H1 (cell line): ENCODE results near the gene CELF5. TPM values are rescaled to one million over a fixed set of nuclear protein-coding genes. Genes with fewer than 3 reads are reported as not detected.

Source experiments
- CTCF ChIA-PET: fragments of 300-600 bp; sonication (Branson Sonifier 250); formaldehyde crosslinking; loops from one replicate; lab custom pipeline; 2021; ENCODE audit not compliant: partially characterized antibody; lab: Charles Lee
- POLR2A ChIA-PET: fragments of 300-600 bp; sonication (Branson Sonifier 250); formaldehyde crosslinking; loops from one replicate; lab custom pipeline; 2021; ENCODE audit warnings: inconsistent platforms; ENCODE audit not compliant: partially characterized antibody; lab: Charles Lee
- DNase-seq, 2 experiments: peaks; one replicate each; pipeline versions ENCODE4 v3.0.0 to v3.0.0-alpha.2; 2010 to 2022; ENCODE audit warnings: low spot score in 2 of 2, low read depth in 1 of 2, mixed read lengths in 1 of 2
- FAIRE-seq: peaks from 2 replicates; lab custom pipeline; 2011; peaks lifted over from hg19 to GRCh38; lab: Jason Lieb, UNC
- H2AFZ ChIP-seq: 2 replicates; pipeline ENCODE4 v1.8.1; 2012; ENCODE audit warnings: low read length, inconsistent platforms
- H2AK5ac ChIP-seq: 2 replicates; pipeline ENCODE4 v1.6.1; 2013; ENCODE audit warnings: low read depth, low read length
- H2BK120ac ChIP-seq: replicated peaks from 2 replicates; pipeline ENCODE3; 2013; ENCODE audit warnings: low read depth, low read length, inconsistent platforms
- H2BK12ac ChIP-seq: 2 replicates; pipeline ENCODE4 v1.6.1; 2013; ENCODE audit warnings: low read depth, low read length
- H2BK15ac ChIP-seq: 2 replicates; pipeline ENCODE4 v1.6.1; 2013; ENCODE audit warnings: low read length
- H2BK20ac ChIP-seq: 2 replicates; pipeline ENCODE4 v1.6.1; 2013; ENCODE audit warnings: low read length
- H2BK5ac ChIP-seq: 2 replicates; pipeline ENCODE4 v1.6.1; 2013; ENCODE audit warnings: low read depth, low read length
- H3K14ac ChIP-seq: 2 replicates; pipeline ENCODE4 v1.6.1; 2013; ENCODE audit warnings: inconsistent platforms; ENCODE audit not compliant: insufficient read length
- H3K18ac ChIP-seq: 2 replicates; pipeline ENCODE4 v1.6.1; 2013; ENCODE audit warnings: low read length; ENCODE audit errors: extremely low read depth
- H3K23ac ChIP-seq: 2 replicates; pipeline ENCODE4 v1.6.1; 2013; ENCODE audit warnings: inconsistent platforms; ENCODE audit not compliant: insufficient read length
- H3K23me2 ChIP-seq: 2 replicates; pipeline ENCODE4 v1.6.1; 2013; ENCODE audit warnings: low read depth, low read length
- H3K27ac ChIP-seq: 2 replicates; pipeline ENCODE4 v1.6.1; 2011; ENCODE audit warnings: low read depth, low read length, inconsistent platforms
- H3K27me3 ChIP-seq, 4 experiments: replicated peaks in 1 of 4; 1 replicate in 1 of 4; 2 replicates in 3 of 4; pipeline versions ENCODE4 v1.6.1 to v1.8.1; 2011 to 2013; ENCODE audit warnings: low read length in 3 of 4, mild to moderate bottlenecking in 3 of 4, inconsistent platforms in 2 of 4, mixed read lengths in 2 of 4, moderate library complexity in 1 of 4; ENCODE audit not compliant: control insufficient read depth in 3 of 4, insufficient read depth in 3 of 4; ENCODE audit errors: extremely low read depth in 1 of 4
- H3K36me3 ChIP-seq, 4 experiments: 2 replicates each; pipeline versions ENCODE4 v1.6.1 to v1.8.1; 2011 to 2013; ENCODE audit warnings: mild to moderate bottlenecking in 4 of 4, low read length in 3 of 4, moderate library complexity in 2 of 4, control low read depth in 1 of 4, inconsistent platforms in 1 of 4; ENCODE audit not compliant: insufficient read depth in 4 of 4, control insufficient read depth in 2 of 4
- H3K4ac ChIP-seq: replicated peaks from 2 replicates; pipeline ENCODE3; 2013; ENCODE audit warnings: low read length, low read depth, mixed read lengths, inconsistent platforms; ENCODE audit not compliant: insufficient read length
- H3K4me1 ChIP-seq, 4 experiments: replicated peaks in 1 of 4; 1 replicate in 1 of 4; 2 replicates in 3 of 4; pipeline versions ENCODE4 v1.6.1 to v1.8.1; 2011 to 2013; ENCODE audit warnings: low read length in 3 of 4, inconsistent platforms in 2 of 4, mixed read lengths in 1 of 4; ENCODE audit not compliant: insufficient read depth in 4 of 4, control insufficient read depth in 3 of 4
- H3K4me2 ChIP-seq, 2 experiments: 2 replicates each; pipeline versions ENCODE4 v1.6.1 to v1.8.1; 2011 to 2013; ENCODE audit warnings: low read depth in 2 of 2, low read length in 2 of 2, control low read depth in 1 of 2, inconsistent platforms in 1 of 2, mild to moderate bottlenecking in 1 of 2; ENCODE audit not compliant: insufficient read depth in 1 of 2
- H3K4me3 ChIP-seq, 4 experiments: fragments of 200-600, 300-600 bp in 1 of 4; sonication (generic), shearing (Covaris generic), sonication (Bioruptor Twin) in 1 of 4; 2 replicates each; pipeline versions ENCODE4 v1.5.1 to v1.8.1; 2011 to 2016; ENCODE audit warnings: low read length in 4 of 4, low read depth in 3 of 4, control low read depth in 2 of 4, inconsistent platforms in 2 of 4, mild to moderate bottlenecking in 2 of 4, mixed read lengths in 1 of 4, moderate library complexity in 1 of 4; ENCODE audit not compliant: insufficient read depth in 2 of 4; ENCODE audit errors: extremely low read depth in 1 of 4
- H3K56ac ChIP-seq: replicated peaks from 2 replicates; pipeline ENCODE3; 2013; ENCODE audit warnings: low read depth, mild to moderate bottlenecking, mixed read lengths, low read length, inconsistent platforms; ENCODE audit not compliant: insufficient read length
- H3K79me1 ChIP-seq: 2 replicates; pipeline ENCODE4 v1.6.1; 2013; ENCODE audit warnings: low read depth, low read length, control low read depth
- H3K79me2 ChIP-seq, 2 experiments: 2 replicates each; pipeline versions ENCODE4 v1.6.1 to v1.8.1; 2012 to 2013; ENCODE audit warnings: low read length in 2 of 2, mild to moderate bottlenecking in 2 of 2, inconsistent platforms in 1 of 2; ENCODE audit not compliant: insufficient read depth in 2 of 2, control insufficient read depth in 1 of 2
- H3K9ac ChIP-seq, 4 experiments: replicated peaks in 1 of 4; 1 replicate in 1 of 4; 2 replicates in 3 of 4; pipeline versions ENCODE4 v1.6.1 to v1.8.1; 2011 to 2013; ENCODE audit warnings: low read depth in 3 of 4, low read length in 3 of 4, control low read depth in 2 of 4, mild to moderate bottlenecking in 2 of 4, moderate library complexity in 2 of 4, inconsistent platforms in 1 of 4; ENCODE audit errors: extremely low read depth in 1 of 4
- H3K9me3 ChIP-seq, 2 experiments: 2 replicates each; pipeline versions ENCODE4 v1.6.1 to v1.8.1; 2012 to 2013; ENCODE audit warnings: mild to moderate bottlenecking in 2 of 2, moderate library complexity in 2 of 2, control low read depth in 1 of 2, inconsistent platforms in 1 of 2, low read depth in 1 of 2, low read length in 1 of 2, mixed read lengths in 1 of 2; ENCODE audit not compliant: insufficient read depth in 2 of 2
- H4K20me1 ChIP-seq, 2 experiments: replicated peaks in 1 of 2; 2 replicates each; pipeline versions ENCODE3 to v1.8.1; 2011 to 2013; ENCODE audit warnings: inconsistent platforms in 2 of 2, low read length in 2 of 2, mild to moderate bottlenecking in 1 of 2; ENCODE audit not compliant: insufficient read depth in 2 of 2, control insufficient read depth in 1 of 2
- H4K5ac ChIP-seq: 2 replicates; pipeline ENCODE4 v1.6.1; 2013; ENCODE audit warnings: low read length, low read depth, mixed read lengths, inconsistent platforms; ENCODE audit not compliant: insufficient read length
- H4K8ac ChIP-seq: 2 replicates; pipeline ENCODE4 v1.8.0; 2013; ENCODE audit warnings: mild to moderate bottlenecking, moderate library complexity, low read length, inconsistent platforms; ENCODE audit not compliant: insufficient read depth; ENCODE audit errors: extremely low read depth
- H4K91ac ChIP-seq: replicated peaks from 2 replicates; pipeline ENCODE3; 2013; ENCODE audit warnings: low read length, mixed read lengths, inconsistent platforms; ENCODE audit not compliant: insufficient read length
- BCL11A ChIP-seq, 2 experiments: IDR thresholded peaks; one replicate each; pipeline ENCODE4 v1.6.1; 2011; ENCODE audit warnings: low read depth in 2 of 2, low read length in 2 of 2, mild to moderate bottlenecking in 2 of 2
- CBX8 ChIP-seq: fragments of 300-800, 300-1000 bp; sonication (generic); IDR thresholded peaks from 2 replicates; pipeline ENCODE4 v1.7.1; 2016; ENCODE audit warnings: low read depth, low read length, borderline replicate concordance
- CEBPB ChIP-seq: IDR thresholded peaks from 2 replicates; pipeline ENCODE4 v1.6.1; 2012; ENCODE audit warnings: low read depth, low read length
- FOSL1 ChIP-seq: IDR thresholded peaks from 2 replicates; pipeline ENCODE4 v1.6.1; 2011; ENCODE audit warnings: mild to moderate bottlenecking, low read depth, low read length, moderate library complexity; ENCODE audit not compliant: insufficient read depth
- KDM1A ChIP-seq: fragments of 200-600, 300-600 bp; sonication (generic); IDR thresholded peaks from 2 replicates; pipeline ENCODE4 v1.7.1; 2016; ENCODE audit warnings: mild to moderate bottlenecking, low read length, borderline replicate concordance
- WGBS, 2 experiments: shearing (Covaris generic) in 1 of 2; methylation state at CpG; one replicate each; pipeline versions ENCODE4 v1.1.6 to v1.1.7; 2013 to 2015; ENCODE audit warnings: low lambda C conversion rate in 2 of 2, mixed read lengths in 2 of 2, inconsistent platforms in 1 of 2, low coverage in 1 of 2, missing lambda C conversion rate in 1 of 2; ENCODE audit not compliant: insufficient replicate concordance in 2 of 2, insufficient coverage in 1 of 2, insufficient read length in 1 of 2; ENCODE audit errors: extremely low coverage in 1 of 2, missing lambda C conversion rate in 1 of 2; 5-methylcytosine and 5-hydroxymethylcytosine counted together
- polyA plus RNA-seq, 7 experiments: library from polyadenylated mRNA; depleted of rRNA in 3 of 7; stranded (reverse) in 5 of 7; unstranded in 2 of 7; fragments of >200 nt in 5 of 7; fragments of 200-250 nt in 2 of 7; gene quantifications; 1 replicate in 5 of 7; 2 replicates in 1 of 7; 4 replicates in 1 of 7; pipeline versions ENCODE4 v1.2.1 to v1.2.3, GENCODE V29; 2011 to 2013; ENCODE audit warnings: missing spikeins in 2 of 7, mixed read lengths in 2 of 7
- total RNA-seq: library from RNA; stranded (reverse); fragmentation: NEBNext Ultra II Directional; extraction: Animal tissue kit (Norgen Biotek cat#: 25700); gene quantifications from 2 replicates; pipeline ENCODE4 v1.2.1, GENCODE V29; 2021
- TF ChIP-seq, protein P1 (sequence below), 3 experiments: IDR thresholded peaks; 1 replicate in 2 of 3; 2 replicates in 1 of 3; pipeline versions ENCODE4 v1.5.1 to v1.6.1; 2011; ENCODE audit warnings: low read length in 3 of 3, mild to moderate bottlenecking in 3 of 3, inconsistent platforms in 2 of 3, low read depth in 1 of 3, moderate library complexity in 1 of 3; ENCODE audit not compliant: insufficient read depth in 1 of 3; ENCODE audit errors: control extremely low read depth in 1 of 3

CELF5 gene
- total and polyA plus RNA-seq, 2 of the 8 experiments (the other 6 are each of a cell fraction or from before 2014, with no cell fraction given), result 9.8 to 15.0 TPM

DNA sequence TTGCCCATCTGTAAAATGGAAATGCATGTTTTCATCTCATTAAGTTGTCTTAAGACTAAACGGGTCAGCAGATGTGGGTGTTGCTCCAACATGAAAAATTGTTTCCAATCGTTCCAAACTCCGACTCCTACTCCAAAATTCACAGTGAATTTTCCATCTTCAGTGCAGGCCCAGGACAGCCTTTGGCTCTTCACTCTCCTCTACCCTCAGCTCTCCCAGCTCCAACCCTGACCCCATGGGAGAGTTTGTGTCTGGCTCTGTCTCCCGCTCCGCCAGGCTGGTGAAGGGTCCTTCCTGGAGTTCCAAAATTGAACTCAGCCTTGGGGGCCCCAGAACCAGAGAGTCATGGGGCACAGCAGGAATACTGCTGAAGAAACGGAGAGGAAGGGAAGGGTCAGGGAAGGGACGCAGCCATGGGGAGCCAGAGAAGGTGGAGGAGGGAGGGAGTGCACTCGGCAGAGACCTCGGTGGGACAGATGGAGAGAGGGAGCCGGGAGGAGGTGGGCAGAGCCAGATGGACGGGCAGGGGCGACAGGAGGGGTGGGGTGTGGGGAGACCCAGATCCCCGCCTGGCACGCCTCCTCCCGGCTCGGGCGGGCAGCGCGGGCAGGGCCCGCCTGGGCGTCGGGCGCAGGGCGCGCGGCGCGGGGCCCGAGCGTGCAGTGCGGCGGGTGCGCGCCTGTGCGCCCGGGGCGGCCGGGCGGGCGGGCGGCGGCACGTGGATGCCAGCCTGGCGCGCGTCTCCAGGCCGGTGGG, 45.6 kb downstream of the CELF5 start:
- H3K4ac ChIP-seq, result no peak overlapping the region
- 50% methylated on average over 12 of the region's 47 CpGs; no CpG with 5 or more reads in 1 of the 2 experiments for WGBS, 2 experiments
- no peak overlapping the region for H3K18ac ChIP-seq
- peaks cover 6 to 7% of the 10 kb centered on the region in 2 experiments; a peak in 3 of 4 replicates for H3K9me3 ChIP-seq
- H2BK120ac ChIP-seq, result no peak overlapping the region
- peaks cover 0 to 13% (median 2%) of the 10 kb centered on the region in 4 experiments; a peak in 5 of 7 replicates for H3K4me1 ChIP-seq
- no peaks in the 10 kb centered on the region for H3K23me2 ChIP-seq
- H4K8ac ChIP-seq, result no peak overlapping the region
- H3K36me3 ChIP-seq, result no peaks in the 10 kb centered on the region
- ChIA-PET CTCF (no interaction called here), POLR2A (no interaction called here)
- peak overlapping the region in 1 of 4 experiments; percentile 41; a peak in 2 of 8 replicates for H3K4me3 ChIP-seq
- no peak overlapping the region for H3K56ac ChIP-seq
- H2BK12ac ChIP-seq, result no peak overlapping the region
- peak overlapping the region in 1 of 2 experiments; percentile 64; a peak in 2 of 4 replicates for H3K4me2 ChIP-seq
- no peak overlapping the region for H2AFZ ChIP-seq
- H3K27ac ChIP-seq, result no peak overlapping the region
- peaks cover 0 to 10% (median 6%) of the 10 kb centered on the region in 4 experiments; a peak in 4 of 7 replicates for H3K27me3 ChIP-seq
- H2BK5ac ChIP-seq, result no peak overlapping the region
- H2BK20ac ChIP-seq, result no peak overlapping the region
- no peak overlapping the region for H3K23ac ChIP-seq
- peaks cover 6 to 12% of the 10 kb centered on the region in 2 experiments for H4K20me1 ChIP-seq
- TF ChIP-seq KDM1A (peak; percentile 52), CEBPB (no peak), FOSL1 (no peak), BCL11A (IDR thresholded peaks at IDR 0.05; ENCODE audit: low read depth in 2 of 2, low read length in 2 of 2) (no peak), CBX8 (no peak)
- TF ChIP-seq, protein P1, sequence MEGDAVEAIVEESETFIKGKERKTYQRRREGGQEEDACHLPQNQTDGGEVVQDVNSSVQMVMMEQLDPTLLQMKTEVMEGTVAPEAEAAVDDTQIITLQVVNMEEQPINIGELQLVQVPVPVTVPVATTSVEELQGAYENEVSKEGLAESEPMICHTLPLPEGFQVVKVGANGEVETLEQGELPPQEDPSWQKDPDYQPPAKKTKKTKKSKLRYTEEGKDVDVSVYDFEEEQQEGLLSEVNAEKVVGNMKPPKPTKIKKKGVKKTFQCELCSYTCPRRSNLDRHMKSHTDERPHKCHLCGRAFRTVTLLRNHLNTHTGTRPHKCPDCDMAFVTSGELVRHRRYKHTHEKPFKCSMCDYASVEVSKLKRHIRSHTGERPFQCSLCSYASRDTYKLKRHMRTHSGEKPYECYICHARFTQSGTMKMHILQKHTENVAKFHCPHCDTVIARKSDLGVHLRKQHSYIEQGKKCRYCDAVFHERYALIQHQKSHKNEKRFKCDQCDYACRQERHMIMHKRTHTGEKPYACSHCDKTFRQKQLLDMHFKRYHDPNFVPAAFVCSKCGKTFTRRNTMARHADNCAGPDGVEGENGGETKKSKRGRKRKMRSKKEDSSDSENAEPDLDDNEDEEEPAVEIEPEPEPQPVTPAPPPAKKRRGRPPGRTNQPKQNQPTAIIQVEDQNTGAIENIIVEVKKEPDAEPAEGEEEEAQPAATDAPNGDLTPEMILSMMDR (IDR thresholded peaks at IDR 0.05; ENCODE audit: control extremely low read depth in 1 of 3, insufficient read depth in 1 of 3, low read depth in 1 of 3, low read length in 3 of 3), result peak in 1 of 3 experiments; percentile 15; a peak in 2 of 4 replicates
- no peaks in the 10 kb centered on the region; the same call in 1 of the 2 replicates for H3K79me1 ChIP-seq
- H4K91ac ChIP-seq, result no peak overlapping the region
- FAIRE-seq (no peak), DNase-seq (no peak)
- H3K79me2 ChIP-seq, result no peaks in the 10 kb centered on the region
- no peak overlapping the region for H2BK15ac ChIP-seq
- H3K9ac ChIP-seq, result no peak overlapping the region
- H4K5ac ChIP-seq, result no peak overlapping the region
- H2AK5ac ChIP-seq, result no peak overlapping the region
- no peak overlapping the region for H3K14ac ChIP-seq
